Astrocyte (in vitro differentiated cells and primary cell): Measurements from ENCODE around the gene COL12A1. TPM values are rescaled to one million over a fixed set of nuclear protein-coding genes. Genes with fewer than 3 reads are reported as not detected.
A peak's percentile ranks its signal among the peaks of the same experiment; 100 is the strongest.

Experiments
- DNase-seq: peaks from one replicate; pipeline ENCODE4 v3.0.0-alpha.2; 2010; ENCODE audit warnings: low read depth
- FAIRE-seq: peaks from 2 replicates; lab custom pipeline; 2011; peaks lifted over from hg19 to GRCh38; lab: Jason Lieb, UNC
- H2AFZ ChIP-seq: 2 replicates; pipeline ENCODE4 v1.6.0; 2012; ENCODE audit warnings: low read depth, low read length, inconsistent platforms
- H3K27ac ChIP-seq: 2 replicates; pipeline ENCODE4 v1.5.1; 2011; ENCODE audit warnings: low read depth, low read length, inconsistent platforms
- H3K27me3 ChIP-seq: 2 replicates; pipeline ENCODE4 v1.6.0; 2011; ENCODE audit warnings: low read length, inconsistent platforms; ENCODE audit not compliant: insufficient read depth
- H3K36me3 ChIP-seq: 2 replicates; pipeline ENCODE4 v1.5.1; 2011; ENCODE audit warnings: low read length, inconsistent platforms; ENCODE audit not compliant: insufficient read depth
- H3K4me1 ChIP-seq: 2 replicates; pipeline ENCODE4 v1.5.1; 2011; ENCODE audit warnings: low read length, inconsistent platforms; ENCODE audit not compliant: insufficient read depth
- H3K4me2 ChIP-seq: 2 replicates; pipeline ENCODE4 v1.6.0; 2012; ENCODE audit warnings: low read length, inconsistent platforms
- H3K4me3 ChIP-seq: 2 replicates; pipeline ENCODE4 v1.5.1; 2011; ENCODE audit warnings: low read depth, mild to moderate bottlenecking, low read length, inconsistent platforms; ENCODE audit not compliant: insufficient read depth
- H3K79me2 ChIP-seq: 2 replicates; pipeline ENCODE4 v1.6.0; 2012; ENCODE audit warnings: mild to moderate bottlenecking, low read length, inconsistent platforms; ENCODE audit not compliant: insufficient read depth
- H3K9ac ChIP-seq: 2 replicates; pipeline ENCODE4 v1.6.0; 2012; ENCODE audit warnings: mild to moderate bottlenecking, low read length, inconsistent platforms
- H3K9me3 ChIP-seq: 2 replicates; pipeline ENCODE4 v1.5.1; 2012; ENCODE audit warnings: low read depth, mild to moderate bottlenecking, low read length, inconsistent platforms; ENCODE audit not compliant: insufficient read depth
- H4K20me1 ChIP-seq: 2 replicates; pipeline ENCODE4 v1.6.0; 2012; ENCODE audit warnings: low read length, inconsistent platforms; ENCODE audit not compliant: insufficient read depth
- H3K27ac Mint-ChIP-seq: one replicate; pipeline ENCODE4 v1.8.0; 2021; ENCODE audit warnings: mild to moderate bottlenecking, mixed read lengths; ENCODE audit not compliant: unreplicated experiment
- H3K27me3 Mint-ChIP-seq: one replicate; pipeline ENCODE4 v1.8.0; 2021; ENCODE audit warnings: low read depth, mixed read lengths; ENCODE audit not compliant: unreplicated experiment
- H3K36me3 Mint-ChIP-seq: one replicate; pipeline ENCODE4 v1.8.0; 2021; ENCODE audit warnings: low read depth, mixed read lengths; ENCODE audit not compliant: unreplicated experiment
- H3K4me1 Mint-ChIP-seq: one replicate; pipeline ENCODE4 v1.8.0; 2021; ENCODE audit warnings: low read depth, mixed read lengths; ENCODE audit not compliant: unreplicated experiment
- H3K4me3 Mint-ChIP-seq: one replicate; pipeline ENCODE4 v1.8.0; 2021; ENCODE audit warnings: mild to moderate bottlenecking, moderate library complexity, mixed read lengths; ENCODE audit not compliant: unreplicated experiment
- H3K9me3 Mint-ChIP-seq: one replicate; pipeline ENCODE4 v1.8.0; 2021; ENCODE audit warnings: mild to moderate bottlenecking, mixed read lengths; ENCODE audit not compliant: unreplicated experiment
- EZH2 ChIP-seq: IDR thresholded peaks from 2 replicates; pipeline ENCODE4 v1.6.1; 2012; ENCODE audit warnings: mild to moderate bottlenecking, low read length, inconsistent platforms; ENCODE audit not compliant: insufficient read depth
- total RNA-seq: library from RNA; stranded (reverse); gene quantifications from 2 replicates; pipeline ENCODE4 v1.2.1, GENCODE V29; 2021
- TF ChIP-seq, protein P1 (sequence below): IDR thresholded peaks from 2 replicates; pipeline ENCODE4 v1.5.1; 2011; ENCODE audit warnings: low read depth, mild to moderate bottlenecking, inconsistent platforms, low read length, moderate library complexity; ENCODE audit not compliant: insufficient read depth

COL12A1 gene
- total RNA-seq, 1 donor from 2014 or later, result 106 TPM

DNA sequence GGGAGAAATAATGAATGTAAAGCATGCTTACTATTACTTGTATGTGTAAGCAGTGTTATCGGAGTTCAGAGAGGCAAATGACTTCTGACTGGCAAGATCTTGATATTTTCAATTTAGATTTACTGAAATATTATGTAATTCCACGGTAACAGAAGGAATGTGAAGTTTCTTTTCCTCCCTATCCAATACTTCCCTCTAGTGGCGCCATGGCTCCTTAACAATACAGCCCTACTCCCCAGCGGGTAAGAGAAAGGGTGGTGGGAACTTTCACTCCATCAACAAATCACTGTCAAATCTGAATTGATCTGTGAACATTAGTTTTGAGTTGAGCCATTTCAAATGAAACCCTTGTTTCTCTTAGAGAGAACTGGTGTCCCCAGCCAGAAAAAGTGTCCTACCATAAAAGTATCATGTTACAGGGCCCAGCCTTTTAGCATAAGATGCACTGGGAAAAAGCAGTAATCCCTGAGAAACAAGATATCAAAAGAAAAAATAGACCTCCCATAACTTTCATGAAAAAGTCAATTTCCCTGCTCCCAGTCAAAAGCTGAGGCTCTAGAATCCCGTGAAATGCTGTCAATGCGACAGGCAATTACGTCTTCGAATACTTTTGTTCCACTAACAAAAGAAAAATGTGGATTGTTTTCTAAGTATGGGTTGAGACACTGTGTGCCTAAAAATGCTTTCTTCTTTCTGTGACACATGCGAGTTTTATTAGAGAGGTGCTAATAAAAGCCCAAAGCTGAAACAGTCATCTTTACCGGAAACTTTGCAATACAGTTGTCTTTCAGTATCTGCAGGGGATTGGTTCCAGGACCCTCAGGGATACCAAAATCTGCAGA is 24.9 kb upstream of the COL12A1 start:
- H3K79me2 ChIP-seq, result no peaks in the 10 kb centered on the region
- no peak for TF ChIP-seq EZH2
- TF ChIP-seq, protein P1, sequence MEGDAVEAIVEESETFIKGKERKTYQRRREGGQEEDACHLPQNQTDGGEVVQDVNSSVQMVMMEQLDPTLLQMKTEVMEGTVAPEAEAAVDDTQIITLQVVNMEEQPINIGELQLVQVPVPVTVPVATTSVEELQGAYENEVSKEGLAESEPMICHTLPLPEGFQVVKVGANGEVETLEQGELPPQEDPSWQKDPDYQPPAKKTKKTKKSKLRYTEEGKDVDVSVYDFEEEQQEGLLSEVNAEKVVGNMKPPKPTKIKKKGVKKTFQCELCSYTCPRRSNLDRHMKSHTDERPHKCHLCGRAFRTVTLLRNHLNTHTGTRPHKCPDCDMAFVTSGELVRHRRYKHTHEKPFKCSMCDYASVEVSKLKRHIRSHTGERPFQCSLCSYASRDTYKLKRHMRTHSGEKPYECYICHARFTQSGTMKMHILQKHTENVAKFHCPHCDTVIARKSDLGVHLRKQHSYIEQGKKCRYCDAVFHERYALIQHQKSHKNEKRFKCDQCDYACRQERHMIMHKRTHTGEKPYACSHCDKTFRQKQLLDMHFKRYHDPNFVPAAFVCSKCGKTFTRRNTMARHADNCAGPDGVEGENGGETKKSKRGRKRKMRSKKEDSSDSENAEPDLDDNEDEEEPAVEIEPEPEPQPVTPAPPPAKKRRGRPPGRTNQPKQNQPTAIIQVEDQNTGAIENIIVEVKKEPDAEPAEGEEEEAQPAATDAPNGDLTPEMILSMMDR, result peak; percentile 82
- H3K4me3 ChIP-seq, result no peak overlapping the region
- H3K27me3 ChIP-seq, result no peaks in the 10 kb centered on the region
- Mint-ChIP-seq H3K9me3 (peaks cover 2% of the 10 kb centered on the region), H3K27ac (no peak overlapping the region), H3K4me3 (no peak overlapping the region), H3K4me1 (peaks cover 5% of the 10 kb centered on the region), H3K27me3 (no peaks in the 10 kb centered on the region), H3K36me3 (no peaks in the 10 kb centered on the region)
- FAIRE-seq (no peak), DNase-seq (peak; percentile 40)
- H3K9ac ChIP-seq, result peak overlapping the region; percentile 15
- H3K4me2 ChIP-seq, result peak overlapping the region; percentile 24
- H4K20me1 ChIP-seq, result no peaks in the 10 kb centered on the region
- H3K4me1 ChIP-seq, result no peaks in the 10 kb centered on the region
- H2AFZ ChIP-seq, result peak overlapping the region; percentile 6
- H3K27ac ChIP-seq, result no peak overlapping the region
- no peaks in the 10 kb centered on the region for H3K36me3 ChIP-seq
- H3K9me3 ChIP-seq, result no peaks in the 10 kb centered on the region

DNA sequence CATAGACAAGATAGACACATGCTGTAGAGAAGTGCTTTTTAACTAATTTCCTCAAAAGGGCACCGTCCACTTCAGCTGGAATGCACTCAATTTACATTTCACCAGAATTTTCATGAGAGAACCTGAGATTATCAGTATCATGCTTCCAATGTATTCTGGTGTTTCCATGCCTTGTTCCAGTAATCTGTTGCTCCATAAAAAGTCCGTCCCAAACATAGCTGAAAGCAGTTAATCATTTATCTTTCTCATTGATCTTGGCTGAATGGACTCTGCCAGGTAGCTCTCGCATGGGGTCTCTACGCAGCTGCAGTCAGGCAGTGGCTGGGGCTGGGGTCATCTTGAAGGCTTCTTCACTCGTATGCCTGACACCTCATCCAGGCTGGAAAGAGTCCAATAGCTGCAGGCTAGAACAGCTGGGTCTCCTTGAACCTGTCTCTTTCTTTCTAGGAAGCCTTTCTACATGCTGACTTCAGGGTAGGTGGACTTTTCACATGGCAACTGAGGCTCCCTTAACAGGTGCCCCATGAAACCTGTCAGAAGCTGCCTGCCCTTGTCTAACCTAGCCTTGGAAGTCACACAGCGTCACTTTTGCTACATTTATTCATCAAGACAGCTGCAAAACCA is 18.6 kb upstream of the COL12A1 start:
- Histone ChIP-seq H2AFZ (no peak overlapping the region), H4K20me1 (no peaks in the 10 kb centered on the region), H3K27ac (no peak overlapping the region), H3K4me2 (no peak overlapping the region), H3K9me3 (no peaks in the 10 kb centered on the region), H3K4me3 (no peak overlapping the region), H3K27me3 (no peaks in the 10 kb centered on the region), H3K4me1 (peaks cover 7% of the 10 kb centered on the region), H3K9ac (no peak overlapping the region), H3K79me2 (no peaks in the 10 kb centered on the region), H3K36me3 (no peaks in the 10 kb centered on the region)
- DNase-seq, result no peak
- Mint-ChIP-seq H3K27ac (no peak overlapping the region), H3K9me3 (peaks cover 2% of the 10 kb centered on the region), H3K27me3 (no peaks in the 10 kb centered on the region), H3K36me3 (no peaks in the 10 kb centered on the region), H3K4me3 (no peak overlapping the region), H3K4me1 (peaks cover 8% of the 10 kb centered on the region)
- no peak for TF ChIP-seq EZH2
- TF ChIP-seq, protein P1, result no peak
- no peak for FAIRE-seq

DNA sequence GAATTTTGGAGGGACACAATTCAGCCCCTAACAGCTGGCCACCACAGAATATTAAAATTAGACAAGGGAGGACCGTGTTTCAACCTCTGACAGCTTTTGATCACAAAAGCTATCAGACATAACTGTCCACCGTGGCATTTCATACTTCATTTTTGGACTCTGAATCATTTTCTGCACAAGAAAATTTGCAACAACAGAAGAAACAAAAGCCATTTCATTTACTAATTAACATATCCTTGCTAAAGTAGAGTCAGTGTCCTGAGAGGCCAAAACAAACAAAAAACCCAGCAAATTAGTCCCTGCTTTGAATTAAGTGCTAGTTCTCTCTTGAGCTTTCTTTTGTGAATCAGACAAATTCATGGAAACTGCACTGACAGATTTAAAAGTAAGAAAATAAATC is 17.6 kb upstream of the COL12A1 start:
- no peak for FAIRE-seq

More for the DNA sequence above, 17.6 kb upstream of the COL12A1 start:
- H3K9ac ChIP-seq, result no peak overlapping the region
- H3K36me3 ChIP-seq, result no peaks in the 10 kb centered on the region
- Mint-ChIP-seq H3K4me3 (no peak overlapping the region), H3K9me3 (peaks cover 2% of the 10 kb centered on the region), H3K36me3 (no peaks in the 10 kb centered on the region), H3K27me3 (no peaks in the 10 kb centered on the region), H3K4me1 (peaks cover 8% of the 10 kb centered on the region), H3K27ac (no peak overlapping the region)
- H3K27me3 ChIP-seq, result no peaks in the 10 kb centered on the region
- no peak for DNase-seq
- H2AFZ ChIP-seq, result no peak overlapping the region
- no peak overlapping the region for H3K4me3 ChIP-seq
- no peak overlapping the region for H3K4me2 ChIP-seq
- no peaks in the 10 kb centered on the region for H3K79me2 ChIP-seq
- no peaks in the 10 kb centered on the region for H4K20me1 ChIP-seq
- no peak overlapping the region for H3K27ac ChIP-seq
- H3K4me1 ChIP-seq, result peaks cover 7% of the 10 kb centered on the region
- no peaks in the 10 kb centered on the region for H3K9me3 ChIP-seq
- no peak for TF ChIP-seq EZH2
- TF ChIP-seq, protein P1, result no peak
